HG03196 (cell line): ENCODE data around the gene MPIG6B.
A peak's percentile ranks its signal among the peaks of the same experiment; 100 is the strongest.

Experiments used
- ATAC-seq: cut with Tn5 transposase; IDR thresholded peaks from one replicate; pipeline ENCODE4 v1.9.1; 2021; ENCODE audit not compliant: unreplicated experiment

The MPIG6B gene

GRCh38 chr6:31720196-31720770 lies 2.9 kb upstream of the MPIG6B start:
- ATAC-seq: no peak

- ATAC-seq: no peak
These were observed 1.7 kb upstream of the MPIG6B start, which contains the start of gene LY6G6C for GRCh38 chr6:31721351-31722020. LY6G6C (minus strand) TSS chr6:31721746; CDS start chr6:31721679, 67 bp downstream.

- no peak for ATAC-seq
These were observed 1.0 kb upstream of the MPIG6B start for GRCh38 chr6:31722173-31722572.

- no peak for ATAC-seq
These were observed 963 bp downstream of the MPIG6B start for GRCh38 chr6:31723980-31724691.

DNA sequence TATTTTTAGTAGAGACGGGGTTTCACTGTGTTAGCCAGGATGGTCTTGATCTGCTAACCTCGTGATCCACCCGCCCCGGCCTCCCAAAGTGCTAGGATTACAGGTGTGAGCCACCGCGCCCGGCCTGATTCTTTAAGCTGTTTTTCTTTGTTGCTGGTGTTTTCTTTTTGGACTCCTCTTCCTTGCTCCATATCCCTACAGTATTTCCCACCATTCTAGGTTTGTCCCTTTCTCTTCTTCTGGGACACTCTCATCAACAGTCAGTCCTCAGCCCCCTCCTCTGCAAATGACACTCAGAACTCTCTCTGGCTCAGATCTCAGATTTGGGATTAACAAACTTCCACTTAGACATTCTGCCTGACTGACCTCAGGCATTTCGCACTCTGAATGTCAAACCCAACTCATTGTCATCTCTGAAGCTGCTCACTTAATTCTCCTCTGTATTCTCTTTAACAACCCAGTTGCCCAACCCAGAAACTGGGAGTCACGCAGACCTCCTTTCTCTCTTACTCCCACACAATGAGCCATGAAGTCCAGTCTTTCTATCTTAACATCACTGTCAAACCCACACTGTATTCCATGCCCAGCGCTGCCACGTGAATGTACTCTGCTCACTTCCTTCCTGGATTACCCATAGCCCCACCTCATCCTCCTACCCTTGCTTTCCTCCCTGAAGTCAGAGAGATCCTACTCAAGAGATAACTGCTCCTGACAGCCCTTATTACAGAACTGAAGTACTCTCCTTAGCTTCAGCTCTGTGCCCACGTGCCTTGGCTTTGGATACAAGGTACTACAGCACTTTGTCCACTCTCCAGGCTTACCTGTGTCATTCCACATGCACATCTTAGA lies 2.6 kb downstream of the MPIG6B start:
- no peak for ATAC-seq

DNA sequence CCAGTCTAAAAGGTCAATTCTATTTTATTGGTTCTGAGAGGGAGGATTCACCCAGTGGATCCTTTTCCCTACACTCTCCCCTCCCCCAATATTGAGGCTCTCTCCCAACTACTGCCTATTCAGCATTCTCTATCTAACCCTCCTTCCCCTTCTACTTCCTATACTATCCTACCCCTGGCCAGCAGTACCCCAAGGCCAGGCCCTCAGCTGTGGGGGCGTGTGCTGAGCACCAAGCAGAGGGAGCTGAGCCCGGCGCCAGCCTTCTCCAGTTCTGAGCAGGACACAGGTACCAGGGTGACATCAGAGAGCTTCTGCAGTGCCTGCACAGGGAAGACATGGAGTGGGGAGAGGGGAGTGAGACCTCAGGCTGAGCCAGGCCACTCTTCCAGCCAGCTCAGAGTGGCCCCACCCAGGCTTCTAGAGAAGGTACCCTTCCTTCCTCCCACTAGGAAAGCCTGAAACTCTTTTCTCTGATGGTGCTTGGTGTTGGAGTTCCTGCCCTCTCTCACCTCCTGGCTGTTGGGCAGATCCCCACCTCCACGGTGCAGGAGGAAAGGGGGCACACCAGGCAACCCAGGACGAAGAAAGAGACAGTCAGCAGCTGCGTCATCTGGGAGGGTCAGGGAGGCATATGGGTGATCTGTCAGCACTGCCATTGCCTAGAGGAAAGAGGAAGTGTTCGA lies 4.0 kb downstream of the MPIG6B start:
- ATAC-seq: no peak

DNA sequence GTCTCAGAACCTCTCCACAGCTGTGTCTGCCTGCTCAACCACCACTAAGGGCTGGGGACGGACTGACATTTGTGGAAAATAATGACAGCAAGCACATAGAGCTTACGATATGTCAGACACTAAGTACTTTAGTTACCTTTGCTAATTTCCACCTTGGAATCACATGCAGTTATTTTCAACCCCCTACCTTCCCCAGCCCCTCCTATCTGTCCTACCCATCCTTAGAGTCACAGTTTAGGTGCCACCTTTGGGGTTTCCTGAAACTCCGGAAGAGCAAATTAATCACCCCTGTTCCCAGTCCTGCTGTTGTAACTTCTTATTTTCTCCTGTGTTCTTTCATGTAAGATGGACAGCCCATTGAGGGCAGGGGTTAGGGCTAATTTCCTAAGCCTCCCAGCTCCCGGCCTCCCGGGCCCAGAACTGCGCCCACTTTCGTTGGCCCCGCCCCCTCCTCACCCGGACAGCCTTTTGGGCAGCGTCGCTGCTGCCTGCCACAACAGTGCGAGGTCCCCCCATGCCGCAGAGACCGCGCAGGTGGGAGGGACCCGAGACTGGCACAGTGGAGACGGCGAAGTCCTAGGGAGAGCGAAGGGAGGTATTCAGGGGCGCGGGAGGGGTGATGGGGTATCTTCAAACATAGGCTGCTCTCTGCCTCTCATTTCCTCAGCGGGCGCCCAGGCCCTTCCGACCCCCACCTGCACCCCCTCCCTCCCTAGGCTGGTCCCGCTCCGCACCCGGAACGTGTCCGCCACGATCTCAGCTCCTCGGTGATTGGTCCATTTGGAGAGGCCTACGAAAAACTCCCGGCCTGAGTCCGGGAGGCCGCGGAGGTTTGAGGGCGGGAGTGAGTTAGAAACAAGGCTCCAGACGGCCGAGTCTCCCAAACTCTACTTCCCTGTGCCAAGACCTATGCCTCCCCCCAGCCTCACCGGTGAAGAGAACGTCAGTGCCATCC lies 4.8 kb downstream of the MPIG6B start:
- ATAC-seq: no peak

GRCh38 chr6:31728767-31729514 lies 5.8 kb downstream of the MPIG6B start, which contains the start of gene DDAH2:
DDAH2 (minus strand) TSS chr6:31729299; CDS start chr6:31729161, 138 bp downstream.
- ATAC-seq: no peak

DNA sequence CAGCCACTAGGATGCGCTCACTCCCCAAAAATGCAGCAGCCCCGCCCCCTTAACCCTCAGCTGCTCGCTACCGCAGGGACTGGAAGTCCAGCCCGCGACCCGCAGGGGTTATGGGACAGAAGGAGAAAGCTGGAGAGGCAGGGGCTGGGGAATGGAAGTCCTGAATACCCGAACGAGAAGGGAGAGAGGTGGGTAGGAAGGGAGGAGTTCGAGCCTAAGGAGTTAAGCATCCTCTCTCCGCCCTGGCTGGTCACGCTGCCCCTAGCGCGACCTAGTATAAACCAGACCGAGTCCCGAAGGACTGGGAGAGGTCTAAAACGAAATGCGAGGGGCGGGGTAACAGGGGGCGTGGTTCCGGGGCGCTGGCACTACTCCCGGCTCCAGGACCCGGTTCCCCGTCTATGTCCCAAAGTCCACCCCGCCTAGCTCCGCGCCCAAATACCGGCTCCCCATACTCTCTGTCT lies 6.4 kb downstream of the MPIG6B start:
- ATAC-seq: no peak

GRCh38 chr6:31729979-31730630 lies 6.9 kb downstream of the MPIG6B start:
- no peak for ATAC-seq

DNA sequence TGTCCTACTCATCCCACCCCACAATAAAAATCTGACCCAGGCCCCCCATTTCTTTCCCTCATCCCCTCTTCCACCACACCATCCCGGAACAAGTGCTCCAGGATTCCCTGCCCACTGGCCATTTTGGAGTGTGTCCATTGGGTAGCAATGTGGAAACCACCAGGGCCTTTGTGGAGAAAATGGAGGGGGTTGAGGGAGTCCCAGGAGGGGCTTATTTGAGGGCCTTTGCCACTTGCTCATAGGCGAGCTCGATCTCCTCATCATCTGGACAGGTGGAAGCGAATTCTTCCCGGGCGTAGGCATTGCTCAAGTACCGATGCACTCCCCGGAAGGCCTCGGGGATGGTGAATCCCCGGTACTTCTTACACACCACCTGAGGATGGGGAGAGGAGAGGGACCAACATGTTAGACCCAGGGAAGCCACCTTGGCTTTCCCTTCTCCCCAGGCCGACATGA lies 7.5 kb downstream of the MPIG6B start:
- no peak for ATAC-seq

DNA sequence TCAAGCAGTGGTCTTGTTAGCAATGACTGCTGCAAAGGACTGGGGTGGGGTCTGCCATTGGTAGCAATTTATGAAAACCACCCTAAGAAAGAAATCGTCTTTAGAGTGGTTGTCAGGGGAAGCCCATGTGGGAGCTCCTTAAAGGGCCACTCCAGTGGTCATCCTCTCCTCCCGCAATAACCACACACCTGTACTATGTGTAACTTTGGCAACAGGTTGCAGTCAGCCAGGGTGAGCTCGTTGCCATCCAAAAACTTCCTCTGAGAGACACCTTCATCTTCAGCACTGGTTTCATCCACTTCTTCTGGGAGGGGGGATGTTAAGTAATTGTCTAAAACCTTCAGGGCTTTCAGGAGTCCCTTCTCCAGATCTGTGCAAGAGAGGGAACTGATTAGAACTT lies 8.9 kb downstream of the MPIG6B start:
- no peak for ATAC-seq

DNA sequence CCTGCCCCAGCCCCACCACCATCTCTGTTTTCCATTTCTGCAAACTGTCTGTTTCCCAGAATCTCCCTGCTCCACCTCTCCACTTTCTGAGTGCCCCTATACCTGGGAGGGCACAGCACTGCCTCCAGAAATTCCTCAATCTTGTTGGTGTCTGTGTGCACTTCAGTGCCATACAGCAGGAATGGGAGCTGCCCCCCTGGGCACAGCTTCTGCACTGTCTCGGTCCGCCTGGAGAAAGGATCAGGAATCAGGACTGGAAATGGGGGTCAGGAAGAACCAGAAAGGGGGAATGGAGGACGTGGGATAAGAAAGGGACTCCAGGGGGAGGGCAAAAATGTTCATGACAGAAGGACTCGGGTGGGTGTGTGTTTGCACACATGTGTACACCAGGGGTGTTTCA lies 10.6 kb downstream of the MPIG6B start:
- no peak for ATAC-seq

GRCh38 chr6:31734247-31734820 lies 11.2 kb downstream of the MPIG6B start:
- no peak for ATAC-seq

- ATAC-seq: peak; percentile 33
These were observed 11.7 kb downstream of the MPIG6B start for GRCh38 chr6:31734821-31735406.

- peak; percentile 23 for ATAC-seq
These were observed 13.0 kb downstream of the MPIG6B start, which contains the start of gene CLIC1 for GRCh38 chr6:31736021-31736767. CLIC1 (minus strand) TSS chr6:31736530; CDS start chr6:31736300, 230 bp downstream.
